GM19035 (cell line): ENCODE results near the gene PRSS27.
"Not testable (repeated sequence)": the region's sequence is repeated elsewhere in the genome, so short reads cannot be mapped to it uniquely, and the experiment has no call there.

Source experiments
- ATAC-seq: cut with Tn5 transposase; IDR thresholded peaks from one replicate; pipeline ENCODE4 v1.9.1; 2021; ENCODE audit not compliant: unreplicated experiment

Gene PRSS27

GRCh38 chr16:2678206-2678965 lies 41.6 kb downstream of the PRSS27 start:
- ATAC-seq = not testable (repeated sequence)

GRCh38 chr16:2676937-2677336 lies 43.1 kb downstream of the PRSS27 start:
- ATAC-seq = not testable (repeated sequence)

GRCh38 chr16:2675714-2676113 lies 44.3 kb downstream of the PRSS27 start:
- ATAC-seq = no peak

- ATAC-seq = no peak
These were observed 45.0 kb downstream of the PRSS27 start for GRCh38 chr16:2675021-2675420.

- peak; percentile 91 for ATAC-seq
These were observed 46.7 kb downstream of the PRSS27 start for GRCh38 chr16:2673066-2673999.

- no peak for ATAC-seq
These were observed 48.3 kb downstream of the PRSS27 start for GRCh38 chr16:2671741-2672140.

- not testable (repeated sequence) for ATAC-seq
These were observed 48.8 kb downstream of the PRSS27 start for GRCh38 chr16:2671193-2671592.

- not testable (repeated sequence) for ATAC-seq
These were observed 50.0 kb downstream of the PRSS27 start for GRCh38 chr16:2670017-2670416.

- not testable (repeated sequence) for ATAC-seq
These were observed 50.4 kb downstream of the PRSS27 start for GRCh38 chr16:2669587-2669986.

GRCh38 chr16:2666671-2667070 lies 53.4 kb downstream of the PRSS27 start:
- not testable (repeated sequence) for ATAC-seq

- ATAC-seq = no peak
These were observed 55.4 kb downstream of the PRSS27 start for GRCh38 chr16:2664574-2664982.

- ATAC-seq = no peak
These were observed 56.2 kb downstream of the PRSS27 start for GRCh38 chr16:2663553-2664546.
